Activated T-helper 17 cell treated with anti-CD3 and anti-CD28 coated beads, Interleukin-2, amount 50 U/mL, for 72 hours (primary cell): ENCODE results near the gene GRID1. TPM values are rescaled to one million over a fixed set of nuclear protein-coding genes. Genes with fewer than 3 reads are reported as not detected.
"Not testable (repeated sequence)": the region's sequence is repeated elsewhere in the genome, so short reads cannot be mapped to it uniquely, and the experiment has no call there.

Experiments
- ATAC-seq: fragments of 150-1000 bp; cut with Tn5 transposase; replicated peaks from 2 replicates; pipeline ENCODE4 v1.10.0; 2021; ENCODE audit warnings: mild to moderate bottlenecking, moderate library complexity
- H3K27ac Mint-ChIP-seq: one replicate; pipeline ENCODE4 v1.8.0; 2022; ENCODE audit warnings: mixed read lengths
- H3K27me3 Mint-ChIP-seq: one replicate; pipeline ENCODE4 v1.8.0; 2022; ENCODE audit warnings: mixed read lengths
- H3K36me3 Mint-ChIP-seq: one replicate; pipeline ENCODE4 v1.8.0; 2022; ENCODE audit warnings: low read depth, mild to moderate bottlenecking, mixed read lengths
- H3K4me1 Mint-ChIP-seq: one replicate; pipeline ENCODE4 v1.8.0; 2022; ENCODE audit warnings: mixed read lengths
- H3K4me3 Mint-ChIP-seq: one replicate; pipeline ENCODE4 v1.8.0; 2022; ENCODE audit warnings: mild to moderate bottlenecking, mixed read lengths
- H3K9me3 Mint-ChIP-seq: one replicate; pipeline ENCODE4 v1.8.0; 2022; ENCODE audit warnings: mixed read lengths
- total RNA-seq, 2 donors: library from RNA; stranded (reverse); gene quantifications; one replicate each; pipeline ENCODE4 v1.2.3, GENCODE V29; 2022

GRID1 gene
- total RNA-seq, 2 donors from 2014 or later = not detected

DNA sequence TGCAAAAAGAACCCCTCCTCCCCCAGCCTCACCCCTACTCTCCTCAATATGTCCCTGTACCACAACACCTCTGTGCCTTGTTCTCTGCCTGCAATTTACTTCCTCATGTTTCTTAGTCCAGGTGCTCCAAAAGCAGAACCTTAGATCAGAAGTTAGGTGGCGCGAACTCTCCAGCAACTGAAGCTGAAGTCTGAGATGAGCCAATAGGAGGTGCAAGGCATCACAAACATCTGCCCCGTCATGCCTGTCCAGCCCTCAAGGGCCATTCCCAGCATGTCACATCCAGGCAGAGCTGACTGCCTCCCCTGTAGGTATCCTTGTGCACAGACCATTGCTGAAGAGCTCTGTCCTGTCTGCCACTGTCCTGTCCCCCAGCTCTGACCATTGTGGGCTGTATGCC lies 508.8 kb downstream of the GRID1 start:
- Mint-ChIP-seq H3K36me3 (no peaks in the 10 kb centered on the region), H3K9me3 (no peaks in the 10 kb centered on the region), H3K4me1 (no peaks in the 10 kb centered on the region), H3K27me3 (peaks cover 10% of the 10 kb centered on the region), H3K4me3 (no peak overlapping the region), H3K27ac (no peak overlapping the region)
- ATAC-seq = no peak

DNA sequence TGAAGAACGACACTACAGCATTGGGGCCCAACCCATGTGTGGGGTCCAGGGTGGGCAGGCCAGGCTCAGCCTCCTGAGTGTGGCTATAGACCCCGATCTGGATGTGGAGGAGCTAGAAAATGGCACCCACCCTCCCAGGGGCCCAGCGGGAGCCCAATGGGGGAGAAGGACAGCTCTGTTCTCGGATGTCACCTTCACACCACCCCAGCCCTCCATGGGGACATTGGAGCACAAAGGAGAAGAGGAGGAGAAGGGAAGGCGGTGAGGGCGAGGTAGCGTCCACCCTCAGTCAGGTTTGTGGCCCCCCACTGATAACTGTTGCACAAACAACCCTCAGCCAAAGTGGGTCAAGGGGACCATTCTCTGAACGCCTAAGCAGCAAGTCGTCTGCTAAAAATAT lies 509.3 kb downstream of the GRID1 start:
- no peaks in the 10 kb centered on the region for H3K36me3 Mint-ChIP-seq
- no peaks in the 10 kb centered on the region for H3K9me3 Mint-ChIP-seq
- H3K4me3 Mint-ChIP-seq = no peak overlapping the region
- no peak overlapping the region for H3K27ac Mint-ChIP-seq
- no peak for ATAC-seq
- H3K4me1 Mint-ChIP-seq = no peaks in the 10 kb centered on the region
- peaks cover 10% of the 10 kb centered on the region for H3K27me3 Mint-ChIP-seq

DNA sequence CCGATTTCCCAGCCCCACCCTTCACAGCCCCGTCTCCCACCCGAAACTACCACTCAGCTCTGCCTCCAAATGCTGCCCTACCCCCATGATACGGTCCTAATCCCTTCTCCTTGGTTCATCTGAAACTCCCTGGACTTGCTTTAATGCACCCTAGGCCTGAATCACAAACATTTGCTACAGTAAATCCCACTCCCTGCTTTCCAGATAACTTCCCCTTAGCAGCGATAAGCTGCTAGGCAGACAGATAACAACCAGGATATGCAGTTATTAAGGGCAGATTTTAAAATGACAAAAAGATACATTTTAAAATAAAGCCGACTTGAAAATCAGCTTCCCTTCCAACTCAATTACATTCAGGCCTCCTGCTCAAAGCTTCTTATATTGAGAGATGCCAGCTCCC lies 514.7 kb downstream of the GRID1 start:
- Mint-ChIP-seq H3K4me3 (no peak overlapping the region), H3K27me3 (no peaks in the 10 kb centered on the region), H3K4me1 (no peaks in the 10 kb centered on the region), H3K36me3 (no peaks in the 10 kb centered on the region), H3K9me3 (no peaks in the 10 kb centered on the region), H3K27ac (no peak overlapping the region)
- no peak for ATAC-seq

DNA sequence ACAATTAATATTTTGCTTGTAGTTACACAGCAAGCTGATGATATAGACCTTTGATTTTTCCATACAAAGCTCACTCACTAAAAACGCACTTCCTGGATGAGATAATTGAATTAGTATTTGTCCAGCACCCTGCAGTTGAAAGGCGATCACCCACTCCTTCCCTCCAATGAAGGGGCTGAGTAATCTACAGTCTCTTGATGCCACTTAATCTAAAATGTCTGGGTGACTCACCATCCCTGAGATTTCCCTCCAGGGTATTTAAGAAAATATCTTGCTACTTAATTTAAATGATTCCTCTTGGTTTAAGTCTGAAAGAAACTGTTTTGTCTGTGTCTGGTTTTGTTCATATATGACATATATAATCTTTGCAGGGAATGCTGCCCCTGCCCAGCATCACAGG lies 515.3 kb downstream of the GRID1 start:
- Mint-ChIP-seq H3K27ac (no peak overlapping the region), H3K4me3 (no peak overlapping the region), H3K9me3 (no peaks in the 10 kb centered on the region), H3K4me1 (no peaks in the 10 kb centered on the region), H3K27me3 (no peaks in the 10 kb centered on the region), H3K36me3 (no peaks in the 10 kb centered on the region)
- ATAC-seq = no peak

DNA sequence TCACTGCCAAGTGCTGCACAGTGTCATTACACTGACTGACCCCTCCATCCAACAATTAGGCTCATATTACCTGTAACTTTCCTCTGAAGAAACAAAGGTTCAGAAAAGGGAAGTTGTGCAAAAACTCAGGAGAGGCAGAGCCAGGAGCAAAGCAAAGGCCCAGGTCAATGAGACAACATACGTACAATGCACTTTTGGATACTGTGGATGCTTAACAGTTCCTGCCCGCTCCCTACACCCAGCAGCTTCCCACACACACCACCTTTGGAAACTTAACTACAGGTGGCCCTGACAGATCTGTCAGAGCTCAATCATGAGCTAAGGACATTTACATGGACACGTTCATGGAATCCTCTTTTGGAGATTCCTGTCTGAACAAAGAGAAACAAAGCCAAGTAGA lies 515.9 kb downstream of the GRID1 start:
- Mint-ChIP-seq H3K4me1 (no peaks in the 10 kb centered on the region), H3K9me3 (no peaks in the 10 kb centered on the region), H3K36me3 (no peaks in the 10 kb centered on the region), H3K27me3 (no peaks in the 10 kb centered on the region), H3K4me3 (no peak overlapping the region), H3K27ac (no peak overlapping the region)
- ATAC-seq = no peak

DNA sequence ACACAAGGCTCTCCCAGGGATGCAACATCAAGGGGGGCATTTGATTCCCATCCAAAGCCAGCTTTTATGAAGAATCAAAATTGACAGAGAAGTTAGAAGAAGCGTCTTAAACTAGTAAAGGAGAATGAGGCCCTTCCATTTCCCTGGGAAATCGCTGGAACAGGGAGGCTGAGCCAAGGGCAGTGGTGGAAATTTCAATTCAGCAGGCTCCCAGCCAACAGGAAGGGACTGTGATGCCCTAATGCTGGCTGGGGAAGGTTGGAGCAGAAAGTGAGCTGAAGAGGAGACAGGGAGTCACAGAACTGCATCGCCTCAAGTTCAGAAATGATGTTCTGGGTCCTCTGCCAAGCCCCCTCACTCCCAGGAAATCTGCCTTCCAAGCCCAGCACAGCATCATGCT lies 517.3 kb downstream of the GRID1 start:
- Mint-ChIP-seq H3K4me1 (no peaks in the 10 kb centered on the region), H3K9me3 (no peaks in the 10 kb centered on the region), H3K36me3 (no peaks in the 10 kb centered on the region), H3K27me3 (no peaks in the 10 kb centered on the region), H3K4me3 (no peak overlapping the region), H3K27ac (no peak overlapping the region)
- no peak for ATAC-seq

DNA sequence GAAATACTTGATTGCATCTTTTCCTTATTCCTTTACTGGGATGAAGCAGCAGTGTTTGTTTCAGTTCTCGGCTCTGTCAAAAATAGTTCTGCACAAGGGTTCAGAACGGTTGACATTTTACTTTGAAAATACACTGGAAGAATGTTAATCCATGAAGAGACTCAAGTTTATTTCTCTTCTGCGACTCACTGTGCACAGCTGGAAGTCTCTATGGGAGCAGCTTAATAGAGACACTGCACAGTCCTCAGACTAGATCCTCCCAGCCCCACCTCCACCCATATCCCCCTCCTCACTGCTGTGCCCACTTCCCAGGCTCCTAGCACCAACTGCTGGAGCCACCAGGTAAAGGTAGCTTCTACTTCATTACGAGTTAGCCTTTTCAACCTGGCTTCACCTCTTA lies 517.8 kb downstream of the GRID1 start:
- Mint-ChIP-seq H3K9me3 (no peaks in the 10 kb centered on the region), H3K4me3 (no peak overlapping the region), H3K27ac (no peak overlapping the region), H3K4me1 (no peaks in the 10 kb centered on the region), H3K36me3 (no peaks in the 10 kb centered on the region), H3K27me3 (no peaks in the 10 kb centered on the region)
- ATAC-seq = no peak

DNA sequence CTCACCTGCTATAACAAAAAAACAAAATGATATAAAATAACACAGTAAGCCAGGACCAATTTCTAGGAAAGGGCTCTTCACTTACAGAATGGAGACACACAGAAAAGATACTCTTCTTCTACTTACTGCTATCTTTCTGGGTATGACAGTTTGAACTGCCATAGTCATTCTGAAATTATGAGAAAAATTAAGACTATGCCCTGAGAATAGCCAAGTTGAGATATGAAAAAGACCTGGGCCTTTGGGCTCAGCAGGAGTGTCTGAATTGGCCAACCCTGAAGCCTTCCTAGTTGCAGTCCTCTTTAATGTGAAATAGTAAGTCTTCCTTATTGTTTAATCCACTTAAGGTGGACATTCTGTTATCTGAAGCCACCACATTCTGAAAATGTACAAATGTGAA lies 519.5 kb downstream of the GRID1 start:
- H3K4me1 Mint-ChIP-seq = no peaks in the 10 kb centered on the region
- H3K27ac Mint-ChIP-seq = no peak overlapping the region
- ATAC-seq = peak; percentile 53
- no peaks in the 10 kb centered on the region for H3K9me3 Mint-ChIP-seq
- H3K4me3 Mint-ChIP-seq = no peak overlapping the region
- H3K27me3 Mint-ChIP-seq = no peaks in the 10 kb centered on the region
- H3K36me3 Mint-ChIP-seq = no peaks in the 10 kb centered on the region

DNA sequence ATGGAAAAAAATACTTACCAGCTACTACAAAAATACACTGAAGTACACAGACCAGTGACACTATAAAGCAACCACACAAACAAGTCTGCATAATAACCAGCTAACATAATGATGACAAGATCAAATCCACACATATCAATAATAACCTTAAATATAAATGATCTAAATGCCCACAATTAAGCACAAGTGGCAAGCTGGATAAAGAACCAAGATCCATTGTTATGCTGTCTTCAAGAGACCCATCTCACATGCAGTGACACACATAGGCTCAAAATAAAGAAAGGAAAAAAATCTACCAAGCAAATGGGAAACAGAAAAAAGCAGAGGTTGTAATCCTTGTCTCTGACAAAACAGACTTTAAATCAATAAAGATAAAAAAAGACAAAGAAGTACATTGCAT lies 527.9 kb downstream of the GRID1 start:
- H3K9me3 Mint-ChIP-seq = peaks cover 35% of the 10 kb centered on the region
- H3K4me1 Mint-ChIP-seq, H3K27me3 Mint-ChIP-seq, H3K27ac Mint-ChIP-seq, H3K4me3 Mint-ChIP-seq, ATAC-seq, H3K36me3 Mint-ChIP-seq: not testable (repeated sequence)

DNA sequence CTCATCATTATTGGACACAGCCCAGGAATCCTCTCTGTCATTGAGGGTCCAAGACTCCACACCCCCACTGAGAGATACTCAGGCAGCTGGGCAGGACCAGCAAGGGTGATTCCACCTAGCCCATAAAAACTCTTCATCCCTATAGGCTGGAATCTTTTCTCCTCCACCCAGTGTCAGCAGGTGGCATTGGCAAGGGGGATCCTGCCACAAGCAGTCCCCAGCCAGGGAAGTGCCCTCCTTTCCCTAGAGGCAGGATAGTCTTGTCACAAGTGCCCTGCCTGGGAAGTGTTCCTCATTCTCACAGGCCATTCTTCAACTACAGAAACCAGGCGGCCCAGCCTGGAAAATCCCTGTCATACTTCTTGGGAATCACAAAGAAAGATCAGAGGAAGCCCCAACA lies 533.6 kb downstream of the GRID1 start:
- peaks cover 6% of the 10 kb centered on the region for H3K27me3 Mint-ChIP-seq
- H3K27ac Mint-ChIP-seq = no peak overlapping the region
- no peaks in the 10 kb centered on the region for H3K4me1 Mint-ChIP-seq
- ATAC-seq = no peak
- peaks cover 26% of the 10 kb centered on the region for H3K9me3 Mint-ChIP-seq
- H3K36me3 Mint-ChIP-seq = no peaks in the 10 kb centered on the region
- H3K4me3 Mint-ChIP-seq = no peak overlapping the region

DNA sequence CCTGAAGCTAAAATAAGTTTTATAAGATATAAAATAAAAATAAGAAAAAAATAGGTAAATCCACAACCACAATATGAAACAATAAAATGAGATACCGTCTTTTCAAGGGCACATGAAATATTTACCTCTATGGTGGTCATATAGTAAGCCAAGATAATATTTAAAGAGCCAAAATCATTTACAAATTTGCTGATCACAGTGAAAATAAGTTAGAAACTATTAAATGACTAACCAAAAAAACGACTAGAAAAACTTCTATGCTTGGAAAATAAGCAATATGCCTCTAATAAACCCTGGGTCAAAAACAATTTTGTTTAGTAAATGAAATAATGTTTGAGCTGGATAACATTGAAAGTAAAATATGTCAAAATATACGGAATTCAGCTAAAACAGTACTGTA lies 535.2 kb downstream of the GRID1 start:
- no peaks in the 10 kb centered on the region for H3K4me1 Mint-ChIP-seq
- H3K27me3 Mint-ChIP-seq = peaks cover 20% of the 10 kb centered on the region
- no peak overlapping the region for H3K27ac Mint-ChIP-seq

DNA sequence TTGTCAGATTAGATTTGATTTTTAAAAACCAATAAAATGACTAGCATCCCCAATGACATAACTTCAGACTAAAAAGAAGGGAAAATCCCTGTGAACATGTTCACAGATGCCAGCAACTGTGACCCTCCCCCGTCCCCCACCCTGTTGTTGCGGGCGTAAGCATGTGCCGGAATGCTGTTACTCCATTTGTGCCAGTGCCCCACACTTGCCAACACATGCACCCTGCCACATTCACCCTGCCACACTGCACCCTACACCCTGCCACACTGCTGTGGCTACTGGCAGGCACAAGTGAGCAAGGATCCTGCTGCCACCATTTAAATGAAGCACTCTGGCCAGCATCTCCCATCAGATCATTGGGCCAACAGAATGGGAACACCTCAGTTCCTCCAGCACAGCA lies 540.2 kb downstream of the GRID1 start:
- Mint-ChIP-seq H3K27me3 (peaks cover 17% of the 10 kb centered on the region), H3K4me1 (no peaks in the 10 kb centered on the region), H3K27ac (no peak overlapping the region), H3K36me3 (no peaks in the 10 kb centered on the region), H3K4me3 (no peak overlapping the region), H3K9me3 (peaks cover 14% of the 10 kb centered on the region)
- ATAC-seq = no peak

More for the DNA sequence above, 535.2 kb downstream of the GRID1 start:
- peaks cover 27% of the 10 kb centered on the region for H3K9me3 Mint-ChIP-seq
- no peak for ATAC-seq
- H3K4me3 Mint-ChIP-seq = no peak overlapping the region
- no peaks in the 10 kb centered on the region for H3K36me3 Mint-ChIP-seq

DNA sequence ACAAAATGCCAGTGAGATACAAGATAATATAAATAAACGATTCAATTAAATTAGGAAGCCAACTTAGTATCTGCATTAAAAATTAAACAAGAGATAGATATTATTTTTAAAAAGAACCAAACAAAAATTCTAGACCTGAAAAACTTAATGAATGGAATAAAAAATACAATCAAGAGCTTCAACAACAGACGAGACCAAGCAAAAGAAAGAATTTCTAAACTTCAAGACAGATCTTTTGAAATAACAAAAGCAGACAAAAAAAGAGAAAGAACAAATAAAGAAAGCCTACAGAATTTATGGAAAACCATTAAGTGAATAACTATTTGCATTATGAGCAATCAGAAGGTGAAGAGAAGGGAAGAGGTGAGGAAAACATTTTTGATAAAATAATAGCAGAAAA lies 555.2 kb downstream of the GRID1 start:
- H3K4me1 Mint-ChIP-seq = no peaks in the 10 kb centered on the region
- no peak for ATAC-seq
- peaks cover 4% of the 10 kb centered on the region for H3K27me3 Mint-ChIP-seq
- H3K27ac Mint-ChIP-seq = no peak overlapping the region
- peaks cover 22% of the 10 kb centered on the region for H3K9me3 Mint-ChIP-seq
- H3K4me3 Mint-ChIP-seq = no peak overlapping the region
- H3K36me3 Mint-ChIP-seq = no peaks in the 10 kb centered on the region

DNA sequence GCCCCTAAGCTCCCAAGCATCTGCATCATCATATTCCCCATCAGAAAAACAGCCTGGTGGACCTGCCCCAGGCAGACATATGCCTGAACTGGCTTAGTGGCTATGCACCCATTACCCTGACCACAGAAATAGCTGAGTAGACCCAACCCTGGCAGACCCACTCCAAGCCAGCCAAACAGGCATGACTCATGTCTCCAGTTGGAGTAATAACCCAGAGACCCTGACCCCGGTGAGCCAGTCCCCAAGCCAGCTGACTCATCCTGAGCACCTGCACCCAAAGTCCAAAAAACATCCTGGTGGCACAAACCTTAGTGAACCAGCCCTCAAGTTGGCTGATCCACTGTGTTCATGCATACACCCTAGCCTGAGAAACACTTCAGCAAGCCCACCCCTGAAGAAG lies 555.9 kb downstream of the GRID1 start:
- H3K4me3 Mint-ChIP-seq = no peak overlapping the region
- no peaks in the 10 kb centered on the region for H3K36me3 Mint-ChIP-seq
- ATAC-seq = no peak
- H3K27me3 Mint-ChIP-seq = peaks cover 4% of the 10 kb centered on the region
- no peak overlapping the region for H3K27ac Mint-ChIP-seq
- H3K4me1 Mint-ChIP-seq = no peaks in the 10 kb centered on the region
- H3K9me3 Mint-ChIP-seq = peaks cover 22% of the 10 kb centered on the region

DNA sequence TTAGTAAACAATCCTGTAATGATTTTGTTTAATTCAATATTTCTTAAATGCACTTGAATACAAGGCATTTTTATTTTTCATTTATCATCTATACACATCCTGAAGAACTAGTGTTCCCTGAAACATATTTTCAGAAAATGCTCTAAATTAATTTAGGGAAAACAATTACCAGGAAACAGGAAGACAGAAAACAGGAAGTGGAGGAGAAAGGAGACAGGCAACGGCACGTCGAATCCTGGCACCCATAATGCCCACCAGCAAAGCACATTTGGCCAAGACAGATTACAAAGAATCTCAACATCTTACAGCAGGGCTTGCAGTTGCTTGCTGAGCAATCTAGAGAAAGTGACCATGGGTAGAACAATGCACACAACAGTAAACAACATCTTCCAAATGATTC lies 571.1 kb downstream of the GRID1 start:
- H3K27ac Mint-ChIP-seq = no peak overlapping the region
- H3K4me3 Mint-ChIP-seq = peak overlapping the region; percentile 5
- ATAC-seq = no peak
- no peaks in the 10 kb centered on the region for H3K4me1 Mint-ChIP-seq
- no peaks in the 10 kb centered on the region for H3K9me3 Mint-ChIP-seq
- no peaks in the 10 kb centered on the region for H3K36me3 Mint-ChIP-seq
- peaks cover 21% of the 10 kb centered on the region for H3K27me3 Mint-ChIP-seq

DNA sequence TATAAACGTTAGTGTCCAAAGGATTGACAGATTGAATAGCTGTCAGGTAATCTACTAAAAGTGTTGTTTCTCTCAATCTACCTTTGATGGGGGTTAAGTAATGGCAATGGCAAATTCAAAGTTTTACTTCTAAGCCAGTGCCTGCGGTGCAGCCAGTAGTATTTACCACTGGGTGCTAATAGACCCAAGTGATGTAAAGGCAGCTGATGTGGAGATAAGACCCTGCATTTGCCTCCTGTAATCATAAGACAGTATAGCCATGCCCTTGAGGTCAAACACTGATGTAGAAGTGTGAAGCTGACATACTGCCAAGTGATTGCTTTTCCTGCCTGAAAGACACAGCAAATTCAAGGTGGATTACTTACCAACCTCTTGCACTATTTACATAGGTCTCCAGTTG lies 572.0 kb downstream of the GRID1 start:
- H3K27me3 Mint-ChIP-seq = peaks cover 19% of the 10 kb centered on the region
- no peaks in the 10 kb centered on the region for H3K4me1 Mint-ChIP-seq
- no peaks in the 10 kb centered on the region for H3K36me3 Mint-ChIP-seq
- no peak for ATAC-seq
- H3K9me3 Mint-ChIP-seq = no peaks in the 10 kb centered on the region
- no peak overlapping the region for H3K4me3 Mint-ChIP-seq
- no peak overlapping the region for H3K27ac Mint-ChIP-seq
